ENCODE measurements around the gene DIP2B.
"Not testable (repeated sequence)": the region's sequence is repeated elsewhere in the genome, so short reads cannot be mapped to it uniquely, and the experiment has no call there.

The DIP2B gene

DNA sequence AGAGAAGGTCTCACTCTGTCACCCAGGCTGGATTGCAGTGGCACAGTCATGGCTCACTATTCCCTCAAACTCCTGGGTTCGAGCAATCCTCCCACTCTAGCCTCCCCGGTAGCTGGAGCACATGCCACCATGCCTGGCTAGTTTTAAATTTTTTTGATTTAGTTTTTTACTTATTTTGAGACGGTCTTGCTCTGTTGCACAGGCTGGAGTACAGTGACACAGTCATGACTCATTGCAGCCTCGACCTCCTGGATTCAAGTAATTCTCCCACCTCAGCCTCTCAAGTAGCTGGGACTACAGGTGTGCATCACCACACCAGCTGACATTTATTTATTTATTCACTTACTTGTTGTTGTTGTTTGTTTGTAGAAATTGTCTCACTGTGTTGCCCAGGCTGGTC lies 22.2 kb upstream of the DIP2B start:
- Histone ChIP-seq H3K4me2 (ENCODE audit: low read length) (no peak overlapping the region), H3K4me1 (no peaks in the 10 kb centered on the region), H3K27me3 (ENCODE audit: control insufficient read depth, insufficient read depth, low read length) (no peaks in the 10 kb centered on the region), H3K79me2 (no peaks in the 10 kb centered on the region), H3K9ac (no peak overlapping the region), H3K27ac (no peak overlapping the region), H3K4me3 (ENCODE audit: low read depth, low read length) (no peak overlapping the region), H2AFZ (no peak overlapping the region), H3K36me3 (ENCODE audit: control insufficient read depth, insufficient read depth, low read length) (no peaks in the 10 kb centered on the region), H3K9me3 (ENCODE audit: control insufficient read depth, low read length) (no peaks in the 10 kb centered on the region)
- TF ChIP-seq, protein P1, sequence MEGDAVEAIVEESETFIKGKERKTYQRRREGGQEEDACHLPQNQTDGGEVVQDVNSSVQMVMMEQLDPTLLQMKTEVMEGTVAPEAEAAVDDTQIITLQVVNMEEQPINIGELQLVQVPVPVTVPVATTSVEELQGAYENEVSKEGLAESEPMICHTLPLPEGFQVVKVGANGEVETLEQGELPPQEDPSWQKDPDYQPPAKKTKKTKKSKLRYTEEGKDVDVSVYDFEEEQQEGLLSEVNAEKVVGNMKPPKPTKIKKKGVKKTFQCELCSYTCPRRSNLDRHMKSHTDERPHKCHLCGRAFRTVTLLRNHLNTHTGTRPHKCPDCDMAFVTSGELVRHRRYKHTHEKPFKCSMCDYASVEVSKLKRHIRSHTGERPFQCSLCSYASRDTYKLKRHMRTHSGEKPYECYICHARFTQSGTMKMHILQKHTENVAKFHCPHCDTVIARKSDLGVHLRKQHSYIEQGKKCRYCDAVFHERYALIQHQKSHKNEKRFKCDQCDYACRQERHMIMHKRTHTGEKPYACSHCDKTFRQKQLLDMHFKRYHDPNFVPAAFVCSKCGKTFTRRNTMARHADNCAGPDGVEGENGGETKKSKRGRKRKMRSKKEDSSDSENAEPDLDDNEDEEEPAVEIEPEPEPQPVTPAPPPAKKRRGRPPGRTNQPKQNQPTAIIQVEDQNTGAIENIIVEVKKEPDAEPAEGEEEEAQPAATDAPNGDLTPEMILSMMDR (IDR thresholded peaks at IDR 0.05): no peak

DNA sequence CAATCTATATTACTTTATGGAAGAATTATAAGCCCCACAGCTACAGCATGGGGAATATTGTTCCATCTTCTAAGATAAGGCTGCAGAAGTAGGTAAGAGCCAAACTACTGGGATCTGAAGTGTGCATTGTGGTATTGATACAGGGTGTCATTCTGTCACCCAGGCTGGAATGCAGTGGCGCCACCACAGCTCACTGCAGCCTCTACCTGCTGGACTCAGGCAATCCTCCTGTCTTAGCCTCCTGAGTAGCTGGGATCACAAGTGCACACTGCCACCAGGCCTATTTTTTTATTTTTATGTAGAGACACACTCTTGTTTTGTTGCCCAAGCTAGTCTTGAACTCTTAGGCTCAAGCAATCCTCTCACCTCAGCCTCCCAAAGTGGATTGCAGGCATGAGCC lies 21.3 kb upstream of the DIP2B start:
- Histone ChIP-seq H3K36me3 (ENCODE audit: control insufficient read depth, insufficient read depth, low read length) (no peaks in the 10 kb centered on the region), H3K27me3 (ENCODE audit: control insufficient read depth, insufficient read depth, low read length) (no peaks in the 10 kb centered on the region), H2AFZ (no peak overlapping the region), H3K79me2 (no peaks in the 10 kb centered on the region), H3K4me1 (no peaks in the 10 kb centered on the region), H3K9me3 (ENCODE audit: control insufficient read depth, low read length) (no peaks in the 10 kb centered on the region), H3K27ac (no peak overlapping the region), H3K4me2 (ENCODE audit: low read length) (no peak overlapping the region), H3K4me3 (ENCODE audit: low read depth, low read length) (no peak overlapping the region), H3K9ac (no peak overlapping the region)
- TF ChIP-seq, protein P1 (IDR thresholded peaks at IDR 0.05): no peak

DNA sequence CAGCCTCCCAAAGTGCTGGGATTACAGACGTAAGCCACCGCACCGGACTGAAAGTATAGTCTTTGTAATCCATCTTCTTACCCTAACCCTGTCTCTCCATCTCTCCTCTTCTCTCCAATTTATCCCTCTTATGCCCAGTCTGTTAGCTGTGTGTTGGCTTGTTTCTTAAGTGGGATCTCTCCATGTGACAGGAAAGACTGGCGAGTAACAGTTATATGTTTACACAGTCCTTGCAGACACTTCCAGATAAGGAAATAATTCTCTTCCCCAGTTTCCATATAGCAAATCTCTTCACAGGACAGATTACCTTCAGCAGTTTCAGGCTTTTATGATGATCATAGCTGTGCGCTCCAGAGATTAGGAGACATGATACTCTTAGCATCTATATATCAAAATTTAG lies 16.0 kb upstream of the DIP2B start:
- Histone ChIP-seq H3K4me3 (ENCODE audit: low read depth, low read length) (no peak overlapping the region), H2AFZ (no peak overlapping the region), H3K79me2 (no peaks in the 10 kb centered on the region), H3K36me3 (ENCODE audit: control insufficient read depth, insufficient read depth, low read length) (no peaks in the 10 kb centered on the region), H3K9me3 (ENCODE audit: control insufficient read depth, low read length) (no peaks in the 10 kb centered on the region), H3K4me1 (no peaks in the 10 kb centered on the region), H3K9ac (no peak overlapping the region), H3K27ac (no peak overlapping the region), H3K27me3 (ENCODE audit: control insufficient read depth, insufficient read depth, low read length) (no peaks in the 10 kb centered on the region), H3K4me2 (ENCODE audit: low read length) (no peak overlapping the region)
- TF ChIP-seq, protein P1 (IDR thresholded peaks at IDR 0.05): no peak

DNA sequence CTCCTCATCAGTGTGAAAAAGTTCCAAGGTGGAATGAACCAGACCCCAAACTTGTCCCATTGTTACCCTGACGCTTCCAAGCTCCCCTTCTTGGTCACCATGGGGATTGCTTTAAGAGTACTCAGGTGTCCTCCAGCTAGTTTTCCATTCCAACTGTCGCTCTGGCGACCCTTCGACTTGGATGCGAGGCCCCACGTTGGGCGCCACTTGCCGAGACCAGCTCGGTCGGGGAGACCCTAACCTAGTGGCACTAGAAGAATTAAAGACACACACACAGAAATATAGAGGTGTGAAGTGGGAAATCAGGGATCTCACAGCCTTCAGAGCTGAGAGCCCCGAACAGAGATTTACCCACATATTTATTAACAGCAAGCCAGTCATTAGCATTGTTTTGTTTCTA lies 6.7 kb upstream of the DIP2B start:
- not testable (repeated sequence) for H3K4me3 ChIP-seq (ENCODE audit: low read depth, low read length); H3K4me2 ChIP-seq (ENCODE audit: low read length); H3K27ac ChIP-seq; H3K79me2 ChIP-seq; H3K9ac ChIP-seq; H3K36me3 ChIP-seq (ENCODE audit: control insufficient read depth, insufficient read depth, low read length); H3K27me3 ChIP-seq (ENCODE audit: control insufficient read depth, insufficient read depth, low read length); H3K4me1 ChIP-seq; H2AFZ ChIP-seq; H3K9me3 ChIP-seq (ENCODE audit: control insufficient read depth, low read length)

DNA sequence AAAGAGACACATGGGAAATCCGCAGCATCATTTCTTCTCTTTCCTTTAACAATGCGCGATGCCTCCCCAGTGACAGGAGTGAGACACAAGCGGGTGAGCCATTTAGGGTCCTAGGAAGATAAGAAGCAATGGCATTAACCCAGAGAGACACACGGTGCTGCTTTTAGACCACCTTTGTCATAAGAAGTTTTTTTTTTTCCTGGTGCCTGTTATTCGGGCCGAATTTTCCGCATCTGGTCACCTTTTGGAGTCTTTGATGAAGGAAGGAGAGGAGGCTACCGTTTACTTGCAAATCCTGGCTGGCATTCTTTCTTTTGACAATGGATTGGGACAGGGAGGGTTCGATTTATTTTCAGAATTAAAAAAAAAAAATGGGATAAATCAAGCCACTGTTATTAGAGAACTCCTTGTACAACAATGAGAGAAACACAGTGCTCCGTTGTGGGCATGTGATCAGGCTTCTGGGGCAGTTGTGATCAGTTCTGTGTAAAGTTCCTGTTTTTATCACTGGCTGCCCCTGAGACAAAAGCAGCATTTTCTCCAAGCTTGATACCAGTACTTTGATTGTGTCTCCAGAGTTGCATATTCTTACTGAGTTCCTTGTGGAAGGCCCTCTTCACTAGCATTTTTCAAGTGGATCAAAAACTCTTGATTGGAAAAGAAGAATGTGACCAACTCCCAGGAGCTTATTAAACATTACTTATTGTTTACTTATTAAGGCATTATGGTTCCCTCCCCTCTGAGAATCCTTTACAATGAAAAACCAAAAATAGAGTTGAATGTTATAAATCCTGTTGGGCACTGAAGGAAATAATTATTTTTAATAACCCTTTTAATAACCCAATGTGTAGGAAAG lies 1.1 kb downstream of the DIP2B start:
- TF ChIP-seq, protein P1 (IDR thresholded peaks at IDR 0.05): no peak
- Histone ChIP-seq H3K4me1 (peaks cover 6% of the 10 kb centered on the region), H2AFZ (peak overlapping the region; percentile 99), H3K27me3 (ENCODE audit: control insufficient read depth, insufficient read depth, low read length) (no peaks in the 10 kb centered on the region), H3K4me3 (ENCODE audit: low read depth, low read length) (peak overlapping the region; percentile 94), H3K27ac (peak overlapping the region; percentile 88), H3K4me2 (ENCODE audit: low read length) (peak overlapping the region; percentile 96), H3K79me2 (peaks cover 39% of the 10 kb centered on the region), H3K36me3 (ENCODE audit: control insufficient read depth, insufficient read depth, low read length) (no peaks in the 10 kb centered on the region), H3K9me3 (ENCODE audit: control insufficient read depth, low read length) (no peaks in the 10 kb centered on the region), H3K9ac (peak overlapping the region; percentile 79)

Measured in parathyroid adenoma (tissue), 2 donors.